HepG2 (cell line): ENCODE results near the gene SNX13.

ENCODE experiments used
- CHCHD3 ChIP-seq: sonication (generic); formaldehyde crosslinking; IDR thresholded peaks from 2 replicates; pipeline ENCODE4 v1.8.0; 2022; ENCODE audit warnings: mild to moderate bottlenecking, missing genetic modification reagents, moderate library complexity
- CTCF ChIP-seq: sonication (generic); formaldehyde crosslinking; IDR thresholded peaks from 2 replicates; pipeline ENCODE4 v1.5.0; 2020; ENCODE audit warnings: mild to moderate bottlenecking, missing genetic modification reagents, moderate library complexity
- E2F5 ChIP-seq: sonication (generic); formaldehyde crosslinking; conservative IDR thresholded peaks from 2 replicates; pipeline ENCODE4 v1.4.0; 2020; ENCODE audit warnings: missing genetic modification reagents
- HNRNPH1 ChIP-seq: fragments of 200-400 bp; formaldehyde crosslinking; optimal IDR thresholded peaks from 2 replicates; pipeline ENCODE3; 2017; ENCODE audit warnings: mild to moderate bottlenecking, low read depth, low read length
- POLR2A ChIP-seq, 2 experiments: IDR thresholded peaks; 2 replicates each; pipeline ENCODE4 v1.6.1; 2011; ENCODE audit warnings: low read depth in 2 of 2, low read length in 2 of 2, mild to moderate bottlenecking in 1 of 2, moderate library complexity in 1 of 2; ENCODE audit not compliant: insufficient read depth in 1 of 2
- THAP8 ChIP-seq: sonication (generic); formaldehyde crosslinking; IDR thresholded peaks from 2 replicates; pipeline ENCODE4 v1.5.1; 2020; ENCODE audit warnings: missing genetic modification reagents, mild to moderate bottlenecking, borderline replicate concordance

GRCh38 chr7:17879075-17879661 lies 61.1 kb downstream of the SNX13 start:
- TF ChIP-seq CHCHD3 (CRISPR knock-in tag) (no peak), POLR2A (IDR thresholded peaks at IDR 0.05; ENCODE audit: insufficient read depth in 1 of 2, low read depth in 2 of 2, low read length in 2 of 2) (no peak), THAP8 (CRISPR knock-in tag) (no peak), CTCF (CRISPR knock-in tag) (no peak), HNRNPH1 (no peak), E2F5 (CRISPR knock-in tag) (no peak)
